Adrenal gland (tissue), 12 donors: Measurements from ENCODE around the gene DYRK3. TPM values are rescaled to one million over a fixed set of nuclear protein-coding genes. Genes with fewer than 3 reads are reported as not detected.

Source experiments
- DNase-seq, 7 donors: peaks; one replicate each; pipeline ENCODE4 v3.0.0-alpha.2; 2019 to 2020
- H3K27ac ChIP-seq, 5 donors: fragments of 200-600 bp; sonication (generic) in 4 of 5; 1 replicate in 3 of 5; 2 replicates in 2 of 5; pipeline versions ENCODE4 v1.5.1 to v1.8.0; 2016 to 2020; ENCODE audit warnings: mild to moderate bottlenecking in 1 of 5
- H3K27me3 ChIP-seq: fragments of 200-600 bp; 2 replicates; pipeline ENCODE4 v1.8.0; 2021
- H3K36me3 ChIP-seq, 2 donors: fragments of 200-600 bp; replicated peaks in 1 of 2; 1 replicate in 1 of 2; 2 replicates in 1 of 2; pipeline versions ENCODE4 v1.5.1 to v1.8.0; 2018 to 2022
- H3K4me1 ChIP-seq, 2 donors: fragments of 200-600 bp; replicated peaks in 1 of 2; 1 replicate in 1 of 2; 2 replicates in 1 of 2; pipeline versions ENCODE4 v1.5.1 to v1.8.0; 2018 to 2021
- H3K4me3 ChIP-seq, 4 donors: fragments of 200-600 bp; sonication (generic) in 3 of 4; one replicate each; pipeline ENCODE4 v1.5.1; 2016 to 2018
- H3K9me3 ChIP-seq, 3 donors: fragments of 200-600 bp; sonication (generic) in 1 of 3; replicated peaks in 1 of 3; 1 replicate in 2 of 3; 2 replicates in 1 of 3; pipeline versions ENCODE4 v1.5.1 to v1.8.0; 2016 to 2021
- POLR2A ChIP-seq, 2 donors: fragments of 450-650 bp; IDR thresholded peaks; one replicate each; pipeline ENCODE4 v1.6.1; 2017; ENCODE audit warnings: antibody characterized with exemption in 2 of 2, mild to moderate bottlenecking in 2 of 2, moderate library complexity in 1 of 2
- WGBS, 4 donors: extraction: QIAGEN DNeasy Blood & Tissue Kit in 2 of 4; methylation state at CpG; one replicate each; pipeline versions ENCODE4 v1.1.5 to v1.1.7; 2013 to 2017; 5-methylcytosine and 5-hydroxymethylcytosine counted together
- intact Hi-C, 2 donors: fragments of 100-400 bp; cut with DNase I; formaldehyde crosslinking; loops; one replicate each; pipeline versions ENCODE4 v1.14.1 to v1.15.0; 2022 to 2023
- polyA plus RNA-seq, 3 donors: library from polyadenylated mRNA; stranded (reverse); fragments of 200-250 nt in 2 of 3; fragments of 350-450 nt in 1 of 3; fragmentation: Illumina TruSeq in 1 of 3; extraction: RNeasy Lipid Tissue Mini Kit (QIAGEN cat#74804) in 1 of 3; gene quantifications; one replicate each; pipeline ENCODE4 v1.2.3, GENCODE V29; 2013 to 2014
- total RNA-seq, 9 donors: library from RNA; depleted of rRNA in 4 of 9; stranded (reverse); fragments of >200 nt in 4 of 9; fragments of 120-200 nt in 1 of 9; fragmentation: NEBNext Ultra II Directional in 1 of 9; extraction: Animal tissue kit (Norgen Biotek cat#: 25700) in 1 of 9; gene quantifications; one replicate each; pipeline versions ENCODE4 v1.1.0 to v1.2.4, GENCODE V29; 2013 to 2023
- TF ChIP-seq, protein P1 (sequence below), 6 experiments: fragments of 450-650 bp in 4 of 6; fragments of 200-600 bp in 2 of 6; sonication (generic) in 1 of 6; IDR thresholded peaks; 1 replicate in 5 of 6; 2 replicates in 1 of 6; pipeline versions ENCODE4 v1.5.1 to v1.8.0; 2016 to 2021; ENCODE audit warnings: antibody characterized with exemption in 6 of 6, mild to moderate bottlenecking in 2 of 6, moderate library complexity in 1 of 6
- donor health status: healthy with polysubstance abuse.
- donor health status: Bipolar disorder and iron deficiency.
- donor health status: DM: yes; HTN: yes; CAD: no.
- donor health status: DM: no; HTN: no; CAD: no.
- donor health status: DM: no; HTN: no; CAD: no.
- donor health status: DM: yes; HTN: yes; CAD: no.

Gene DYRK3
- total and polyA plus RNA-seq, 12 donors: 2.9 to 6.6 (median 5.2) TPM

DNA sequence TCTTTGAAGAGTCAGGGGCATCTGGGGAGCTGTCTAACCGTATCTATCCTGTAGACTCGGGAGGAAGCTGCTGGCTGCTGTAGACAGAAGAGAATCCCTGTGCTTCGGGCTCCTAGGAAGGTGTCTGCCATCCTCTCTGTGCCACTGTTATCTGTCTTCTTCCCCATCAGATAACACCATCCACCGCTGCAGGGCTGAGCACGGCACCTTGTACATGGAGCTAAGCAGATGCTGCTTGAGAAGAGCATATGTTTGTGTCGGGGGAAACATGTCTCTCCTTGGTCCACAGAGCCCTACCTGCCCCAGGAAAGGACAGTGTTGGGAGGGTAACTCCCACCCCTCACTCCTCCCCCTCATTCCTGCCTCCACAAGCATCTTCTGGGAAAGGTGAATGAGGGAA is 48.0 kb downstream of the DYRK3 start:
- Histone ChIP-seq H3K27ac (no peak overlapping the region), H3K27me3 (no peaks in the 10 kb centered on the region), H3K4me3 (no peak overlapping the region), H3K9me3 (no peaks in the 10 kb centered on the region), H3K4me1 (peaks cover 18 to 23% of the 10 kb centered on the region in 2 donors), H3K36me3 (no peaks in the 10 kb centered on the region)
- intact Hi-C loops: no loop called here
- DNase-seq: no peak
- no peak for TF ChIP-seq POLR2A (IDR thresholded peaks at IDR 0.05)
- TF ChIP-seq, protein P1, sequence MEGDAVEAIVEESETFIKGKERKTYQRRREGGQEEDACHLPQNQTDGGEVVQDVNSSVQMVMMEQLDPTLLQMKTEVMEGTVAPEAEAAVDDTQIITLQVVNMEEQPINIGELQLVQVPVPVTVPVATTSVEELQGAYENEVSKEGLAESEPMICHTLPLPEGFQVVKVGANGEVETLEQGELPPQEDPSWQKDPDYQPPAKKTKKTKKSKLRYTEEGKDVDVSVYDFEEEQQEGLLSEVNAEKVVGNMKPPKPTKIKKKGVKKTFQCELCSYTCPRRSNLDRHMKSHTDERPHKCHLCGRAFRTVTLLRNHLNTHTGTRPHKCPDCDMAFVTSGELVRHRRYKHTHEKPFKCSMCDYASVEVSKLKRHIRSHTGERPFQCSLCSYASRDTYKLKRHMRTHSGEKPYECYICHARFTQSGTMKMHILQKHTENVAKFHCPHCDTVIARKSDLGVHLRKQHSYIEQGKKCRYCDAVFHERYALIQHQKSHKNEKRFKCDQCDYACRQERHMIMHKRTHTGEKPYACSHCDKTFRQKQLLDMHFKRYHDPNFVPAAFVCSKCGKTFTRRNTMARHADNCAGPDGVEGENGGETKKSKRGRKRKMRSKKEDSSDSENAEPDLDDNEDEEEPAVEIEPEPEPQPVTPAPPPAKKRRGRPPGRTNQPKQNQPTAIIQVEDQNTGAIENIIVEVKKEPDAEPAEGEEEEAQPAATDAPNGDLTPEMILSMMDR (IDR thresholded peaks at IDR 0.05): no peak
- 65 to 82% (median 79%) methylated on average over 4 to 6 of the region's 6 CpGs for WGBS, 4 donors

DNA sequence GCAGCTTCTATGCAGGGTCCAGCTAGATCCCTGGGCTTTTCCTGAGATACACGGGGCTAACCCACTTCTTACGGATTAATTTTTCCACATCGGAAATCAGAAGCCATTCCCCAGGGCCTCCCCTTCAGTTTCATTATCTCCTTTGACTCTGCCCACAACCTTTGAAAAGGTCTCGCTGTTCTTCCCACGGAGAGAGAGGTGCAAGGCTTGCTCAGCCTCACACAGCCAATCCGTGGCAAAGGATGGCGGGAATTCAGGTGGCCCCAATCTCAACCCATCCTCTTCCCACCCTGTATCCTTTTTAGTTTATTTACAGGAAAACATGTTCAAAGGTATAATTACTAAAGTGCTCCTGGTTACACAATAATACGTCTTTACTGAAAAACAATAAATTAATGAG is 48.7 kb downstream of the DYRK3 start:
- intact Hi-C loops: no loop called here
- Histone ChIP-seq H3K27me3 (no peaks in the 10 kb centered on the region), H3K9me3 (no peaks in the 10 kb centered on the region), H3K27ac (no peak overlapping the region), H3K4me1 (peaks cover 23 to 30% of the 10 kb centered on the region in 2 donors), H3K4me3 (peak overlapping the region in 2 of 4 donors; percentile 27 to 98), H3K36me3 (no peaks in the 10 kb centered on the region)
- no peak for TF ChIP-seq POLR2A (IDR thresholded peaks at IDR 0.05)
- TF ChIP-seq, protein P1 (IDR thresholded peaks at IDR 0.05): no peak
- no peak for DNase-seq
- WGBS, 4 donors: 57 to 63% (median 61%) methylated on average over 8 of the region's 8 CpGs

- Histone ChIP-seq H3K27ac (peak within 1 kb of the TSS; percentile 93 to 100 (median 95)), H3K4me1 (peaks cover 25 to 37% of the 10 kb centered on the region in 2 donors), H3K9me3 (no peaks in the 10 kb centered on the region), H3K36me3 (no peaks in the 10 kb centered on the region), H3K27me3 (no peaks in the 10 kb centered on the region), H3K4me3 (peak within 1 kb of the TSS; percentile 21 to 98 (median 84))
- DNase-seq: peak; percentile 69 to 88 (median 84)
- TF ChIP-seq POLR2A (IDR thresholded peaks at IDR 0.05): peak in 1 of 2 donors; percentile 47
- TF ChIP-seq, protein P1 (IDR thresholded peaks at IDR 0.05): no peak
- intact Hi-C loops: loop anchor here in 1 of 2 donors (5.0 kb wide), 1 partner anchor 38 kb away; no protein-coding TSS in a partner anchor
- WGBS, 4 donors: 1 to 3% (median 1%) methylated on average over 14 to 80 of the region's 82 CpGs
Observed at GRCh38 chr1:206684478-206685333, 49.4 kb downstream of the DYRK3 start, which contains the start of gene MAPKAPK2. MAPKAPK2 (plus strand) TSS chr1:206684905; CDS start chr1:206685230, 325 bp downstream.

- Histone ChIP-seq H3K36me3 (no peaks in the 10 kb centered on the region), H3K27me3 (no peaks in the 10 kb centered on the region), H3K4me3 (peak overlapping the region; percentile 21 to 98 (median 84)), H3K27ac (peak overlapping the region; percentile 93 to 100 (median 95)), H3K9me3 (no peaks in the 10 kb centered on the region), H3K4me1 (peaks cover 31 to 44% of the 10 kb centered on the region in 2 donors)
- intact Hi-C loops: loop anchor here in 1 of 2 donors (5.0 kb wide), 1 partner anchor 37 kb away; no protein-coding TSS in a partner anchor
- WGBS, 4 donors: 0 to 2% (median 0%) methylated on average over 5 to 38 of the region's 48 CpGs
- peak; percentile 58 to 76 (median 65) for DNase-seq
- no peak for TF ChIP-seq POLR2A (IDR thresholded peaks at IDR 0.05)
- TF ChIP-seq, protein P1 (IDR thresholded peaks at IDR 0.05): no peak
Observed at GRCh38 chr1:206685334-206685768, 50.0 kb downstream of the DYRK3 start.
